Measurements from ENCODE around the gene LMBRD2.

The LMBRD2 gene

DNA sequence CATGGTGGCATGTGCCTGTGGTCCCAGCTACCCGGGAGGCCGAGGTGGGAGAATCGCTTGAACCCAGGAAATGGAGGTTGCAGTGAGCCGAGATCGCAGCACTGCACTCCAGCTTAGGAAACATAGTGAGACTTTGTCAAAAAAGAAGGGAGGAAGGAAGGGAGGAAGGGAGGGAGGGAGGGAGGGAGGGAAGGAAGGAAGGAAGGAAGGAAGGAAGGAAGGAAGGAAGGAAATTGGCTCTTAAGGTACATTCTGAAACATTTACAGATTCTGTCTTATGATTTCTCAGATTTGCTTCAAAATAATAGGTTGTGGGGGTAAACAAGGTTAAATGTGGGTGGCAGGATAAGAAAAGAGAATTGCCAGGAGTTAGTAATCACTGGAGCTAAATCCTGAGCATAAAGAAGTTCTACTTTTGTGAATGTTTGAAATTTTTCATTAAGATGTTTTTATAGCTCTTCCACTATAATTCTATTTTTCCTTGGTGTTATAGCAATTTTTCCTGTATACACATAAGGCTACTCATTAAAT is 82.9 kb downstream of the LMBRD2 start:
- in situ Hi-C loops (cut with MboI; ENCODE audit: low sequenced_read_pairs, unreplicated experiment): no loop called here
- DNase-seq (ENCODE audit: low spot score): no peak
- TF ChIP-seq, protein P1, sequence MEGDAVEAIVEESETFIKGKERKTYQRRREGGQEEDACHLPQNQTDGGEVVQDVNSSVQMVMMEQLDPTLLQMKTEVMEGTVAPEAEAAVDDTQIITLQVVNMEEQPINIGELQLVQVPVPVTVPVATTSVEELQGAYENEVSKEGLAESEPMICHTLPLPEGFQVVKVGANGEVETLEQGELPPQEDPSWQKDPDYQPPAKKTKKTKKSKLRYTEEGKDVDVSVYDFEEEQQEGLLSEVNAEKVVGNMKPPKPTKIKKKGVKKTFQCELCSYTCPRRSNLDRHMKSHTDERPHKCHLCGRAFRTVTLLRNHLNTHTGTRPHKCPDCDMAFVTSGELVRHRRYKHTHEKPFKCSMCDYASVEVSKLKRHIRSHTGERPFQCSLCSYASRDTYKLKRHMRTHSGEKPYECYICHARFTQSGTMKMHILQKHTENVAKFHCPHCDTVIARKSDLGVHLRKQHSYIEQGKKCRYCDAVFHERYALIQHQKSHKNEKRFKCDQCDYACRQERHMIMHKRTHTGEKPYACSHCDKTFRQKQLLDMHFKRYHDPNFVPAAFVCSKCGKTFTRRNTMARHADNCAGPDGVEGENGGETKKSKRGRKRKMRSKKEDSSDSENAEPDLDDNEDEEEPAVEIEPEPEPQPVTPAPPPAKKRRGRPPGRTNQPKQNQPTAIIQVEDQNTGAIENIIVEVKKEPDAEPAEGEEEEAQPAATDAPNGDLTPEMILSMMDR (IDR thresholded peaks at IDR 0.05; ENCODE audit: borderline replicate concordance, control extremely low read depth, extremely low read depth, insufficient read depth, missing control alignments): no peak

DNA sequence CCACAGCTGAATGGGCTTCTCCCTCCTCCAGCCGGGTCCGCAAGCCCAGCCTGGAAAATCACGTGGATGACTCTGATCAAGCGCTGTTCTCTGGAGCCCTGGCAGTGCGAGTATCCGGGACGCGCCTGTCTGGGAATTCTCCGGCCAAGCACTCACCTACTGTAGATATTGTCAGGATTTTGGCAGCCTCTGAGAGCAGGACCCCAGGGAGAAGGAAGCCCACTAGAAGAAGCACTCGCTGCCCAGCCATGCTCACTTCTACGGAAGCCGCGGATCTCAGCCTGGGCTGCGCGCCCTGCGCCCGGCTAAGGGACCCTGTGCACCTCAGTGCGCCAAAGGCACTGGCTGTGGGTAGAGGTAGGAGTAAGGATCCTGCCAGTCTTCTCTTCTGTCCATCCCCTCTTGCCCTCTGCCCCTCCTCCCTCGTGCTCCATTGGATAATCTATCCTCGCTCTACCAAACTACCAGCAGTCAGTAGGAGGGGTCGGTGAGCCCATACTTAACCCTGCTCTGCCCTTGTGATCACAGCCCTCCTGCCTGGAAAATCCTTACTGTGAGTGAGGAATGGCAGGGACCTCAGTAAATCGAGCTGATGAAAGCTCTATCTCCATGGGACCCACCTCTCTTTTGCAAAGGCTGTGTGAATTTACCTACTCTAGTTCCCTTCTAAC is 85.0 kb downstream of the LMBRD2 start, which contains the start of gene UGT3A2:
UGT3A2 (minus strand) TSS at position 343 of the 671 bp plus-strand sequence; CDS start at position 250, 93 bp downstream.
- no peak for DNase-seq (ENCODE audit: low spot score)
- in situ Hi-C loops (cut with MboI; ENCODE audit: low sequenced_read_pairs, unreplicated experiment): no loop called here
- TF ChIP-seq, protein P1 (IDR thresholded peaks at IDR 0.05; ENCODE audit: borderline replicate concordance, control extremely low read depth, extremely low read depth, insufficient read depth, missing control alignments): no peak

GRCh38 chr5:36066001-36066539 is 85.6 kb downstream of the LMBRD2 start:
- DNase-seq (ENCODE audit: low spot score): no peak
- in situ Hi-C loops (cut with MboI; ENCODE audit: low sequenced_read_pairs, unreplicated experiment): no loop called here
- TF ChIP-seq, protein P1 (IDR thresholded peaks at IDR 0.05; ENCODE audit: borderline replicate concordance, control extremely low read depth, extremely low read depth, insufficient read depth, missing control alignments): no peak

GRCh38 chr5:36060420-36060887 is 91.2 kb downstream of the LMBRD2 start:
- in situ Hi-C loops (cut with MboI; ENCODE audit: low sequenced_read_pairs, unreplicated experiment): no loop called here
- TF ChIP-seq, protein P1 (IDR thresholded peaks at IDR 0.05; ENCODE audit: borderline replicate concordance, control extremely low read depth, extremely low read depth, insufficient read depth, missing control alignments): no peak
- no peak for DNase-seq (ENCODE audit: low spot score)

- in situ Hi-C loops (cut with MboI; ENCODE audit: low sequenced_read_pairs, unreplicated experiment): no loop called here
- DNase-seq (ENCODE audit: low spot score): no peak
- TF ChIP-seq, protein P1 (IDR thresholded peaks at IDR 0.05; ENCODE audit: borderline replicate concordance, control extremely low read depth, extremely low read depth, insufficient read depth, missing control alignments): no peak
Observed at GRCh38 chr5:36059571-36060419, 91.9 kb downstream of the LMBRD2 start.

DNA sequence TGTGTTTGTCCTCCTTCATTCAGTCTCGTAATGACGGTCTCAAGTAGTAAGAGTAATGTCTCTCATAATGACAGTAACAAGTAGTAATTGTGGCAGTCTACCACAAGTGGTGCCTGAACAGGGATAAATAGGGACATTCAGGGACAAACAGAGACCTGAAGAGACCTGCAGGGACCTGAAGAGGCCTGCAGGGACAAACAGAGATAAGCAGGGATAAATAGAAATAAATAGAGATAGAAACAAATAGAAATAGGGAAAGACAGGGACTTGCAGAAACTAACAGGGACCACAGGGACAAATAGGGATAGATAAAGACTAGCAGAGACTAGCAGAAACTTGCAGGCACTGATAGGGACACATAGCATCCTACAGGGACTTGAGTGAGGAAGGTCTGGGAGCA is 92.9 kb downstream of the LMBRD2 start:
- in situ Hi-C loops (cut with MboI; ENCODE audit: low sequenced_read_pairs, unreplicated experiment): no loop called here
- TF ChIP-seq, protein P1 (IDR thresholded peaks at IDR 0.05; ENCODE audit: borderline replicate concordance, control extremely low read depth, extremely low read depth, insufficient read depth, missing control alignments): no peak
- no peak for DNase-seq (ENCODE audit: low spot score)

Data from GM13976 (cell line).